ENCODE results near the gene RNF13.

RNF13 gene

DNA sequence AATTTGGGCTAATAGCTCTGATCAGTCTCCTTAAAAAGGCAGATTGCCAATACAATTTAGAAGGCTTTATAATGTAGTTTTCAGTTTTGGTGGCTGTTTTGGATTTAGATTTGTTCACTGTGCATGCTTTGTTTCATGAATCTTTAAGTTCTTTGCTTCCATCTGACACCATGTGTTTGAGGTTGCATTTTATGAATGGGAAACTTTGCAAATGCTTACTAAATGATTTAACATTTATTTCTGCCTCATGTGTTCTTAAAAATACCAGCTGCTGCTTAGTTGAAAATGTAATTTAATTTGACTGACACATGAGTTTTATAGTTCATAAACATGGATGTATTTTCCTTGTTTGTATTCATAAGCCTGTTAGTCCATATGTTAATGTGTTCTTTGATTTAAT, 78.6 kb downstream of the RNF13 start:
- no peak overlapping the region for H3K4me3 ChIP-seq (ENCODE audit: low read length)
- H3K27ac ChIP-seq (ENCODE audit: low read length): no peak overlapping the region
- no peaks in the 10 kb centered on the region for H3F3A ChIP-seq (ENCODE audit: insufficient read depth, low read length)
- H3K4me2 ChIP-seq (ENCODE audit: low read depth, low read length): no peak overlapping the region
- H3K9me2 ChIP-seq (replicated peaks; ENCODE audit: insufficient read depth, low read length): no peaks in the 10 kb centered on the region
- no peaks in the 10 kb centered on the region for H3K9me3 ChIP-seq (replicated peaks; ENCODE audit: insufficient read depth, low read length)
- no peaks in the 10 kb centered on the region for H3K27me3 ChIP-seq (replicated peaks; ENCODE audit: insufficient read depth, low read length)
- H2AFZ ChIP-seq (ENCODE audit: low read length): no peak overlapping the region
- H3K9ac ChIP-seq (ENCODE audit: low read length): no peak overlapping the region
- TF ChIP-seq EZH2 (optimal IDR thresholded peaks at IDR 0.05; ENCODE audit: low read depth, low read length): no peak
- no peak for TF ChIP-seq EZH2phosphoT487 (IDR thresholded peaks at IDR 0.05; ENCODE audit: low read length)
- TF ChIP-seq CTCF (IDR thresholded peaks at IDR 0.05; ENCODE audit: low read length): no peak
- H4K20me1 ChIP-seq (ENCODE audit: insufficient read depth, low read length): 0 out of 2 replicates have a peak, but pooled peaks cover 3% of the 10 kb centered on the region
- H3K79me2 ChIP-seq (ENCODE audit: low read length): no peaks in the 10 kb centered on the region
- DNase-seq: no peak
- no peaks in the 10 kb centered on the region for H3K4me1 ChIP-seq (ENCODE audit: low read length)
- H3K36me3 ChIP-seq (replicated peaks; ENCODE audit: insufficient read depth, low read length): no peaks in the 10 kb centered on the region

DNA sequence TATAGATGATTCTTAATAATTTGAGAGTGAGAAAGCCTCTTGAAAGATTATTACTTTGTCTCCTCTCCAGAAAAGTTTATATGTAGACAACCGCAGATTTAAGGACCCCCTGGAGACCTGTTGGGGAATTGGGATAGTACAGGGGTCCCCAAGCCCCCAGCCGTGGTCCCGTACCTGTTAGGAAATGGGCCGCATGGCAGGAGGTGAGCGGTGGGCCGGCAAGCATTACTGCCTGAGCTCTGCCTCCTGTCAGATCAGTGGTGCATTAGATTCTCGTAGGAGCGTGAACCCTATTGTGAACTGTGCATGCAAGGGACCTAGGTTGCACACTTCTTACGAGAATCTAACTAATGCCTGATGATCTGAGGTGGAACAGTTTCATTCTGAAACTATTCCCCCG, 79.4 kb downstream of the RNF13 start:
- H3K9me2 ChIP-seq (replicated peaks; ENCODE audit: insufficient read depth, low read length): no peaks in the 10 kb centered on the region
- H3F3A ChIP-seq (ENCODE audit: insufficient read depth, low read length): no peaks in the 10 kb centered on the region
- DNase-seq: no peak
- no peaks in the 10 kb centered on the region for H3K4me1 ChIP-seq (ENCODE audit: low read length)
- no peak overlapping the region for H2AFZ ChIP-seq (ENCODE audit: low read length)
- no peak overlapping the region for H3K9ac ChIP-seq (ENCODE audit: low read length)
- H3K36me3 ChIP-seq (replicated peaks; ENCODE audit: insufficient read depth, low read length): no peaks in the 10 kb centered on the region
- no peak overlapping the region for H3K27ac ChIP-seq (ENCODE audit: low read length)
- TF ChIP-seq EZH2 (optimal IDR thresholded peaks at IDR 0.05; ENCODE audit: low read depth, low read length) (no peak), CTCF (IDR thresholded peaks at IDR 0.05; ENCODE audit: low read length) (no peak), EZH2phosphoT487 (IDR thresholded peaks at IDR 0.05; ENCODE audit: low read length) (no peak)
- H3K4me3 ChIP-seq (ENCODE audit: low read length): no peak overlapping the region
- H3K9me3 ChIP-seq (replicated peaks; ENCODE audit: insufficient read depth, low read length): no peaks in the 10 kb centered on the region
- no peaks in the 10 kb centered on the region for H3K79me2 ChIP-seq (ENCODE audit: low read length)
- no peaks in the 10 kb centered on the region for H3K27me3 ChIP-seq (replicated peaks; ENCODE audit: insufficient read depth, low read length)
- no peak overlapping the region for H3K4me2 ChIP-seq (ENCODE audit: low read depth, low read length)
- H4K20me1 ChIP-seq (ENCODE audit: insufficient read depth, low read length): 0 out of 2 replicates have a peak, but pooled peaks cover 3% of the 10 kb centered on the region

- H3F3A ChIP-seq (ENCODE audit: insufficient read depth, low read length): no peaks in the 10 kb centered on the region
- no peaks in the 10 kb centered on the region for H3K9me3 ChIP-seq (replicated peaks; ENCODE audit: insufficient read depth, low read length)
- no peak overlapping the region for H3K4me2 ChIP-seq (ENCODE audit: low read depth, low read length)
- no peak overlapping the region for H3K4me3 ChIP-seq (ENCODE audit: low read length)
- H3K9ac ChIP-seq (ENCODE audit: low read length): no peak overlapping the region
- H3K4me1 ChIP-seq (ENCODE audit: low read length): no peaks in the 10 kb centered on the region
- no peaks in the 10 kb centered on the region for H3K9me2 ChIP-seq (replicated peaks; ENCODE audit: insufficient read depth, low read length)
- no peaks in the 10 kb centered on the region for H3K27me3 ChIP-seq (replicated peaks; ENCODE audit: insufficient read depth, low read length)
- H3K36me3 ChIP-seq (replicated peaks; ENCODE audit: insufficient read depth, low read length): no peaks in the 10 kb centered on the region
- TF ChIP-seq EZH2 (optimal IDR thresholded peaks at IDR 0.05; ENCODE audit: low read depth, low read length) (no peak), CTCF (IDR thresholded peaks at IDR 0.05; ENCODE audit: low read length) (no peak), EZH2phosphoT487 (IDR thresholded peaks at IDR 0.05; ENCODE audit: low read length) (no peak)
- no peaks in the 10 kb centered on the region for H3K79me2 ChIP-seq (ENCODE audit: low read length)
- no peak for DNase-seq
- 0 out of 2 replicates have a peak, but pooled peaks cover 3% of the 10 kb centered on the region for H4K20me1 ChIP-seq (ENCODE audit: insufficient read depth, low read length)
- H3K27ac ChIP-seq (ENCODE audit: low read length): no peak overlapping the region
- H2AFZ ChIP-seq (ENCODE audit: low read length): no peak overlapping the region
These were observed 81.2 kb downstream of the RNF13 start for GRCh38 chr3:149894205-149894604.

All from MM.1S (cell line).